MCF 10A (cell line): Measurements from ENCODE around the gene CSPG5. TPM values are rescaled to one million over a fixed set of nuclear protein-coding genes. Genes with fewer than 3 reads are reported as not detected.

Experiments
- BruUV-seq: library from RNA; stranded (reverse); fragments of 400-500 nt; replicated peaks from 2 replicates; lab custom pipeline; 2021; lab: Mats Ljungman, UMichigan
- CTCF ChIA-PET: fragments of 300-600 bp; sonication (Branson Sonifier 250); formaldehyde crosslinking; extraction: SDS; loops from one replicate; lab custom pipeline; 2021; ENCODE audit warnings: antibody characterized with exemption, inconsistent platforms; lab: Yijun Ruan, JAX
- POLR2A ChIA-PET: fragments of 300-600, 350-650 bp; sonication (Branson Sonifier 250); formaldehyde crosslinking; extraction: SDS; loops from one replicate; lab custom pipeline; 2020; ENCODE audit warnings: antibody characterized with exemption, inconsistent platforms; lab: Yijun Ruan, JAX
- DNase-seq: peaks from one replicate; pipeline ENCODE4 v3.0.0-alpha.2; 2018; ENCODE audit not compliant: unreplicated experiment
- H3K27ac Mint-ChIP-seq: one replicate; pipeline ENCODE4 v1.8.0; 2022; ENCODE audit warnings: mild to moderate bottlenecking, low read depth, mixed read lengths; ENCODE audit not compliant: unreplicated experiment
- H3K27me3 Mint-ChIP-seq: one replicate; pipeline ENCODE4 v1.8.0; 2022; ENCODE audit warnings: mixed read lengths; ENCODE audit not compliant: insufficient read depth, unreplicated experiment
- H3K36me3 Mint-ChIP-seq: one replicate; pipeline ENCODE4 v1.8.0; 2022; ENCODE audit warnings: mild to moderate bottlenecking, moderate library complexity, mixed read lengths; ENCODE audit not compliant: insufficient read depth, unreplicated experiment
- H3K4me1 Mint-ChIP-seq: one replicate; pipeline ENCODE4 v1.8.0; 2022; ENCODE audit warnings: mixed read lengths; ENCODE audit not compliant: insufficient read depth, unreplicated experiment
- H3K4me3 Mint-ChIP-seq: one replicate; pipeline ENCODE4 v1.8.0; 2022; ENCODE audit warnings: mild to moderate bottlenecking, moderate library complexity, mixed read lengths; ENCODE audit not compliant: unreplicated experiment
- H3K9me3 Mint-ChIP-seq: one replicate; pipeline ENCODE4 v1.8.0; 2022; ENCODE audit warnings: mixed read lengths; ENCODE audit not compliant: unreplicated experiment
- intact Hi-C: fragments of 100-400 bp; cut with micrococcal nuclease; formaldehyde crosslinking; loops from 2 replicates; pipeline ENCODE4 v1.14.1; 2022
- total RNA-seq: library from RNA; stranded (reverse); gene quantifications from 2 replicates; pipeline ENCODE4 v1.2.3, GENCODE V29; 2022
- TF ChIP-seq, protein P1 (sequence below): fragments of 200-600 bp; IDR thresholded peaks from one replicate; pipeline ENCODE4 v1.8.0; 2022; ENCODE audit warnings: antibody characterized with exemption, mild to moderate bottlenecking; ENCODE audit not compliant: unreplicated experiment

CSPG5 gene
- total RNA-seq, 1 experiment from 2014 or later, result 0.44 TPM

DNA sequence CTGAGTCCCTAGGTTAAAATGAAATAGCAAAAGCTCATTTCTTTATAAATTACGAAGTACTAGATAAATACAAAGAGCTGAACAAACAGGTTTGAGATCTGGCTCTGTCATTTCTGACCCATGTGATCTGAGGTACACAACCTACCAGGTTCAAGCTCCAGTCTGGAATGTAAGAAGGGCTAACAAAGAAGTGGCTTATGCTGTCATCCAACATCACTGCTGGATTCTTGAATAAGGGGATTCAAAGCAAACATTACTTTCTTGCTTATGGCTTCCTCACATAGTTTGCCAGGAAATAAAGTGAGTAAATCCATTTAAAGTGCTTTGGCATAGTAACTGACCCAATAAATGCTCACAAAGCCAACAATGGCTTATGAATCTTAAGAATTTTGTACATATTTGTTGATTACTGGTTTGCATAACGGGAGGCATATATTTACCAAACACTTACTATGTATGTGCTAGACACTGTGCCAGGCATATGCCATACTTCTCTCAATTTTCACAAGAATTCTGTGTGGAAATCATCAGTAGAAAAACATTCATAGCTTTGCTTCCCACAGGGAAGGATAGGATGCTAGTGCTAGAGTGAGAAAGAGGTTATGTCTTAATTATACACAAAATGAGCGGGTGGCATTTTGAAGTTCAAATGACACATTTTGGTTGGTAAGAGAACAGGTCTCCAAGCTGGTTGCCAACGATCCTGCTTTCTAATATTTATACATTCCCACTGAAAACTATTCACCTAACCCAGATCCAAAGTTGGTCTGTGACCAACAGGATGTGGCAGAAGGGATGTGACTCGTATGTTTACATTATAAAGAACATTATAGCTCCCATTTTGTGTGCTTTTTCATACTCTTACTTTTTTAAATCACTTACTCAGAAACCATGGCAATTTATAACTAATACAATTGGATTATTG is 38.7 kb upstream of the CSPG5 start:
- ChIA-PET CTCF (interaction anchor here (0.6 to 1.5 kb wide), 4 partner anchors 10 to 426 kb away, joined by 3 to 6 read pairs (median 5); no protein-coding TSS in a partner anchor), POLR2A (interaction anchor here (0.9 to 1.0 kb wide), 3 partner anchors 10 to 164 kb away, joined by 3 to 5 read pairs (median 3); no protein-coding TSS in a partner anchor)
- BruUV-seq, result no TSS peak
- TF ChIP-seq, protein P1, sequence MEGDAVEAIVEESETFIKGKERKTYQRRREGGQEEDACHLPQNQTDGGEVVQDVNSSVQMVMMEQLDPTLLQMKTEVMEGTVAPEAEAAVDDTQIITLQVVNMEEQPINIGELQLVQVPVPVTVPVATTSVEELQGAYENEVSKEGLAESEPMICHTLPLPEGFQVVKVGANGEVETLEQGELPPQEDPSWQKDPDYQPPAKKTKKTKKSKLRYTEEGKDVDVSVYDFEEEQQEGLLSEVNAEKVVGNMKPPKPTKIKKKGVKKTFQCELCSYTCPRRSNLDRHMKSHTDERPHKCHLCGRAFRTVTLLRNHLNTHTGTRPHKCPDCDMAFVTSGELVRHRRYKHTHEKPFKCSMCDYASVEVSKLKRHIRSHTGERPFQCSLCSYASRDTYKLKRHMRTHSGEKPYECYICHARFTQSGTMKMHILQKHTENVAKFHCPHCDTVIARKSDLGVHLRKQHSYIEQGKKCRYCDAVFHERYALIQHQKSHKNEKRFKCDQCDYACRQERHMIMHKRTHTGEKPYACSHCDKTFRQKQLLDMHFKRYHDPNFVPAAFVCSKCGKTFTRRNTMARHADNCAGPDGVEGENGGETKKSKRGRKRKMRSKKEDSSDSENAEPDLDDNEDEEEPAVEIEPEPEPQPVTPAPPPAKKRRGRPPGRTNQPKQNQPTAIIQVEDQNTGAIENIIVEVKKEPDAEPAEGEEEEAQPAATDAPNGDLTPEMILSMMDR, result no peak
- Mint-ChIP-seq H3K4me1 (no peaks in the 10 kb centered on the region), H3K27me3 (no peaks in the 10 kb centered on the region), H3K4me3 (no peak overlapping the region), H3K27ac (no peak overlapping the region), H3K9me3 (no peaks in the 10 kb centered on the region), H3K36me3 (peaks cover 40% of the 10 kb centered on the region)
- intact Hi-C loops, result no loop called here
- peak; percentile 3 for DNase-seq

DNA sequence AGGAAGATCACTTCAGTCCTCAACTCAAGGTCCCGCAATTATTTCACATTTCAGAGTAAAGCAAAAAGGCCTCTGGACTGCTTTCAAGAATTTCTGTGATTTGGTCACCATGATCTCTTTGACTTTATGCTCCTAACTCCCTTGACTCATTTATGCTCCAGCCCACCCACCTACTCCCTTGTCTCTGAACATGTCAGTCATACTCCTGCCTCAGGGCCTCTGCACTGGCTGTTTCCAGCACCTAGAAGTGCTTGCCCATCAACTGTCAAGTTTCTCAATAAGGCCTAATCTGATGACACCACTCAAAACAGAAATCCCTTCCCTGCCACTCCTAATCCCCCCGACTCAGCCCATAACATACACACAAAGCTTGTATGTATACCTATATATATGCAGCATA is 36.1 kb upstream of the CSPG5 start:
- peaks cover 8% of the 10 kb centered on the region for H3K4me1 Mint-ChIP-seq
- no peaks in the 10 kb centered on the region for H3K27me3 Mint-ChIP-seq
- BruUV-seq, result no TSS peak
- TF ChIP-seq, protein P1, result no peak
- no peaks in the 10 kb centered on the region for H3K9me3 Mint-ChIP-seq
- peaks cover 29% of the 10 kb centered on the region for H3K36me3 Mint-ChIP-seq
- POLR2A ChIA-PET, result no interaction called here
- DNase-seq, result no peak
- H3K27ac Mint-ChIP-seq, result no peak overlapping the region
- no peak overlapping the region for H3K4me3 Mint-ChIP-seq
- CTCF ChIA-PET, result no interaction called here
- intact Hi-C loops, result no loop called here

DNA sequence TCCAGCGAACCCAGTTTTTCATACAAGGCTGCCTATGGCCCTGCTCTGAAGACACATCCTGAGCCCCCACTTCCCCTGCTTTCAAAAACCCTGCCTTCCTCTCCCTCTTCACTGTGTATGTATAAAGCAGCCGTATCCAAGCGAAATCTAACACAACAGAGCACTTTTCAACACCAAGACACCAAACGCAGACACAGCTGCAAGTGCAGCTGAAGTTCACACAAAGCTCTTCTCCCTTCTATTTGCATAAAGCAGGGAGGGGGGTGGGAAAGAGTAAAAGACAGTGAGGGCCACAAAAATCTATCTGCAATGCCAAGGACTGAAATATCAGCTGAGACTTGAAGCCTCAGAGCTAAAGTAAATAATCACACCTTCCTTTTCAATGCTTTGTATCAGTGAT is 35.1 kb upstream of the CSPG5 start:
- TF ChIP-seq, protein P1, result no peak
- Mint-ChIP-seq H3K4me1 (peaks cover 8% of the 10 kb centered on the region), H3K9me3 (no peaks in the 10 kb centered on the region), H3K4me3 (no peak overlapping the region), H3K36me3 (peaks cover 30% of the 10 kb centered on the region), H3K27me3 (no peaks in the 10 kb centered on the region), H3K27ac (no peak overlapping the region)
- no peak for DNase-seq
- POLR2A ChIA-PET, result interaction anchor here (0.8 to 0.9 kb wide), 2 partner anchors 8 to 14 kb away, joined by 5 read pairs; no protein-coding TSS in a partner anchor
- BruUV-seq, result no TSS peak
- intact Hi-C loops, result no loop called here
- CTCF ChIA-PET, result interaction anchor here (0.7 kb wide), 1 partner anchor 768 kb away, joined by 3 read pairs; no protein-coding TSS in a partner anchor

DNA sequence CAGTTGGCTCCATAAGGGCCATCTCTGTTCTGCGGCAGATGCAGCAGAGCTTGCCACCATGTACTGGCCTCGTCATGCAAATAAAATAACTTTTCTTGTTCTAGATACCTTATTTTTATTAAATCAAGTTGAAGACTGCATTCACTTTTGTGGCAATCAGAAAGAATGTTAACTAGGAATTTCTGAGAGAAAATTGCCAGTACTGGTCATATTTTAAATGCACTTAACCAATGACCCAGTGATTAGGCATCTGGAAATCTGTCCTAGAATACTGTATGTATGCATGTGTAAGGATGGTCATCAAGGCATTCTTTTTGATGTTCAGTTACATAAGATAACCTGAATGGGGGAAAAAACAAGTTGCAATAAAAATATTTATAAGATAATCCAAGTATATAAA is 34.2 kb upstream of the CSPG5 start:
- Mint-ChIP-seq H3K36me3 (peaks cover 35% of the 10 kb centered on the region), H3K4me3 (no peak overlapping the region), H3K9me3 (no peaks in the 10 kb centered on the region), H3K27ac (no peak overlapping the region), H3K27me3 (no peaks in the 10 kb centered on the region), H3K4me1 (peaks cover 8% of the 10 kb centered on the region)
- POLR2A ChIA-PET, result no interaction called here
- CTCF ChIA-PET, result no interaction called here
- no TSS peak for BruUV-seq
- TF ChIP-seq, protein P1, result no peak
- no peak for DNase-seq
- intact Hi-C loops, result no loop called here
